Measurements from ENCODE around the gene ERC2.

- TF ChIP-seq CTCF (tag by site-specific recombination; IDR thresholded peaks at IDR 0.05): no peak
- TF ChIP-seq ZNF24 (tag by site-specific recombination; IDR thresholded peaks at IDR 0.05): no peak
- no peak for TF ChIP-seq ZFHX2 (tag by site-specific recombination; conservative IDR thresholded peaks at IDR 0.05)
- TF ChIP-seq ZEB2 (tag by site-specific recombination; IDR thresholded peaks at IDR 0.05): no peak
- TF ChIP-seq INSM2 (tag by site-specific recombination; IDR thresholded peaks at IDR 0.05): no peak
- TF ChIP-seq ZNF792 (tag by site-specific recombination; IDR thresholded peaks at IDR 0.05): no peak
- TF ChIP-seq ZNF350 (tag by site-specific recombination; IDR thresholded peaks at IDR 0.05): no peak
- no peak for TF ChIP-seq SP7 (tag by site-specific recombination; IDR thresholded peaks at IDR 0.05)
- TF ChIP-seq PRDM1 (tag by site-specific recombination; IDR thresholded peaks at IDR 0.05): no peak
Observed at GRCh38 chr3:55571913-55572312, 896.4 kb downstream of the ERC2 start.

Data from HEK293 (cell line).